ENCODE results near the gene SLC39A7. TPM values are rescaled to one million over a fixed set of nuclear protein-coding genes. Genes with fewer than 3 reads are reported as not detected.

Gene SLC39A7
- total and polyA plus RNA-seq, 2 donors (not counting 3 experiments of a cell fraction or from before 2014, with no cell fraction given), result 99.8 to 129 TPM

DNA sequence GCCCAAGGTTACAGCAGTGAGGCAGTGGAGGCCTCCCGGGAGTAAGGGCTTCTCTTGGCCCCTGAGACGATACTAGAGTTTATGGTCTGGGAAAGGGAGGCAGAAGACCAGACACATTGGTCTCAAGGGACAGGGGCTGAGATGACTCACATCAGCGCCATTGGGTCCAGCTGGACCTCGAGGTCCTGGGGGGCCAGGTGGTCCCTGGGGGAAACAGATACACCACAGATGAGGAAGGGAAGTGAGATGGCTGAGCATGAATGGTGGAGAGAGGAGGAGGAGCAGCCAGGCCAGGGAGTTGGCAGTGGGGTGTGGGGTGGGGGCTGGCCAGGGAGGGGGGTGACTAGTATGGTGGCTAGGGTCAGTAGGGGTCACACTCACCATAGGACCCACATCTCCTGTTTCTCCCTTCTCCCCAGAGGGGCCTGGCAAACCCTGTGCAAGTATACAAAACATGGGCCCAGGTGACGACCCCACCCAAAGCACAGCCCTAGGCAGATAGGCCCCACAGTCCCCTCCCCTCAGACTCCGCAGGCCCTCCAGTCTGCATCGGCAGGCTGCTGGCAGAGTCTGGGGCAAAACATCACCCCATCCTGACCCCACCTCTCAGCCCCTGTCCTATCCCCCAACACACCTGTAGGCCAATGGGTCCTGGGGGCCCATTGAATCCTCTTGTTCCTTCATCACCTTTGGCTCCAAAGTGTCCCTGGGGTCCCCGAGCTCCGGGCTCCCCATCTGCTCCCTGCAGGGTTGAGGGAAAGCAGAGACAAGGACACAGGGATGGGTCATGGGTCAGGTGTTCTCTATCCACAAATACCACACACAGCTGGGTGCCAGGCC lies 30.3 kb upstream of the SLC39A7 start:
- no peak overlapping the region for H2AFZ ChIP-seq (ENCODE audit: low read depth, low read length)
- intact Hi-C loops (cut with micrococcal nuclease) (no loop called here), dilution Hi-C loops (cut with MboI; ENCODE audit: extremely low pct_ligation_motif_present, low sequenced_read_pairs) (no loop called here)
- no peaks in the 10 kb centered on the region for H3K27me3 ChIP-seq (ENCODE audit: control insufficient read depth in 2 of 2, insufficient read depth in 2 of 2, low read length in 2 of 2)
- POLR2A ChIA-PET, result no interaction called here
- H3K9me3 ChIP-seq (replicated peaks; ENCODE audit: control insufficient read depth, insufficient read depth, low read length), result no peaks in the 10 kb centered on the region
- no peak for TF ChIP-seq JUN (IDR thresholded peaks at IDR 0.05; ENCODE audit: borderline replicate concordance, insufficient read depth, insufficient read length, low read depth)
- no peaks in the 10 kb centered on the region for H4K20me1 ChIP-seq (replicated peaks; ENCODE audit: control insufficient read depth, extremely low read depth, insufficient read depth, low read length)
- no TSS peak for BruUV-seq (replicated peaks)
- no peak overlapping the region for H3K27ac ChIP-seq (ENCODE audit: insufficient read depth, low read depth, low read length)
- no peaks in the 10 kb centered on the region for H3K36me3 ChIP-seq (ENCODE audit: control insufficient read depth in 2 of 2, extremely low read depth in 1 of 2, insufficient read depth in 2 of 2, low read length in 2 of 2)
- no peaks in the 10 kb centered on the region for H3K9me1 ChIP-seq (replicated peaks; ENCODE audit: control insufficient read depth, extremely low read depth, insufficient read depth, low read length)
- DNase-seq (ENCODE audit: low read depth, low spot score), result no peak
- H3K79me2 ChIP-seq (ENCODE audit: control insufficient read depth, insufficient read depth, low read length), result no peaks in the 10 kb centered on the region
- H3K4me1 ChIP-seq (ENCODE audit: control insufficient read depth, extremely low read depth, insufficient read depth, low read length), result no peaks in the 10 kb centered on the region
- H3K4me3 ChIP-seq (replicated peaks in 1 of 3; ENCODE audit: insufficient read depth in 1 of 3, low read depth in 1 of 3, low read length in 3 of 3), result no peak overlapping the region
- H3K9ac ChIP-seq (replicated peaks; ENCODE audit: extremely low read depth, insufficient read depth, low read length), result no peak overlapping the region
- FAIRE-seq, result no peak
- CTCF ChIA-PET, result interaction anchor here (1.3 kb wide), 1 partner anchor 27 kb away, joined by 3 read pairs; no protein-coding TSS in a partner anchor
- H3K4me2 ChIP-seq (ENCODE audit: insufficient read depth, low read length), result no peak overlapping the region

DNA sequence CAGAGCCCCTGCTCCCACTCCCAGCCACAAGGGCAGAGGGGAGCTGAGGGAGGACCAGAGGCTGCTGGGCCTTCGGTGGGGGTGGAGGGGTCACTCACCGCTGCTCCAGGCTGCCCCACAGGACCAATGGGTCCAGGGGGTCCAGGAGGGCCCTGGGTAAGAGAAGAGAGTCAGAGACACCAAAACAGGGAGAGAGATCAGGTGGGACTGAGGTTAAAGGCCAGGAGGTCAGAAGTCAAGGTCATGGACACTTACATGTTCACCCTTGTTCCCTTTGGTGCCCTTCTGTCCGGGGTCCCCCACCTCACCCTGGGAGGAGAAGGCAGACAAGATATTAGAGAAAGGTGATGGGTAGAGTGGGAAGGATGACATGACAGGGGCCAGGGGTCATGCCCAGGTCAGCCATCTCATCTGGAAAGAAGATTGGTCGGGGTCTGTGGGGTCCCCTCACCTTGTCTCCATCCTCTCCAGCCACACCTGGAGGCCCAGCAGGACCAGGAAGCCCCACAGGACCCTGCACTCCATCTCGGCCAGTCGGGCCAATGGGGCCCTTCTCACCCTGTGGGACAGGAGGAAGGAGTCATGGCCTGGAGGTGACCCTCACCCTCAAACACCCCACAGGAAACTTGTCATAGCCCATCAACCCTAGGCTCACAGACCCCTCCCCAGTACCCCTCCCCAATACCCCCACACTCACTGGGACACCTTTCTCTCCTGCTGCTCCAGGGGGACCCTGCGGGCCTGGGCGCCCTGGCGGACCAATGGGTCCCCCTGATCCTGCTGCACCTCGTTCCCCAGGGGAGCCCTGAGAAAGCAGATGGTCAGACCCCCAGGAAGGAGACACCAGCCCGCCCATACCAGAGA lies 29.4 kb upstream of the SLC39A7 start:
- H2AFZ ChIP-seq (ENCODE audit: low read depth, low read length), result no peak overlapping the region
- TF ChIP-seq GATA2 (IDR thresholded peaks at IDR 0.05; ENCODE audit: insufficient read depth, insufficient read length, low read depth, low read length) (no peak), JUN (IDR thresholded peaks at IDR 0.05; ENCODE audit: borderline replicate concordance, insufficient read depth, insufficient read length, low read depth) (no peak), EZH2 (IDR thresholded peaks at IDR 0.05; ENCODE audit: borderline replicate concordance, low read depth, low read length, severe bottlenecking) (no peak), POLR2A (IDR thresholded peaks at IDR 0.05; ENCODE audit: low read depth, low read length) (no peak), POLR2AphosphoS5 (IDR thresholded peaks at IDR 0.05; ENCODE audit: insufficient read depth, low read depth, low read length) (no peak), FOS (IDR thresholded peaks at IDR 0.05; ENCODE audit: borderline replicate concordance, insufficient read depth, low read length) (no peak), MYC (IDR thresholded peaks at IDR 0.05; ENCODE audit: low read depth, low read length) (no peak)
- TF ChIP-seq, protein P1, sequence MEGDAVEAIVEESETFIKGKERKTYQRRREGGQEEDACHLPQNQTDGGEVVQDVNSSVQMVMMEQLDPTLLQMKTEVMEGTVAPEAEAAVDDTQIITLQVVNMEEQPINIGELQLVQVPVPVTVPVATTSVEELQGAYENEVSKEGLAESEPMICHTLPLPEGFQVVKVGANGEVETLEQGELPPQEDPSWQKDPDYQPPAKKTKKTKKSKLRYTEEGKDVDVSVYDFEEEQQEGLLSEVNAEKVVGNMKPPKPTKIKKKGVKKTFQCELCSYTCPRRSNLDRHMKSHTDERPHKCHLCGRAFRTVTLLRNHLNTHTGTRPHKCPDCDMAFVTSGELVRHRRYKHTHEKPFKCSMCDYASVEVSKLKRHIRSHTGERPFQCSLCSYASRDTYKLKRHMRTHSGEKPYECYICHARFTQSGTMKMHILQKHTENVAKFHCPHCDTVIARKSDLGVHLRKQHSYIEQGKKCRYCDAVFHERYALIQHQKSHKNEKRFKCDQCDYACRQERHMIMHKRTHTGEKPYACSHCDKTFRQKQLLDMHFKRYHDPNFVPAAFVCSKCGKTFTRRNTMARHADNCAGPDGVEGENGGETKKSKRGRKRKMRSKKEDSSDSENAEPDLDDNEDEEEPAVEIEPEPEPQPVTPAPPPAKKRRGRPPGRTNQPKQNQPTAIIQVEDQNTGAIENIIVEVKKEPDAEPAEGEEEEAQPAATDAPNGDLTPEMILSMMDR (IDR thresholded peaks at IDR 0.05; ENCODE audit: extremely low read depth in 1 of 2, insufficient read depth in 1 of 2, low read depth in 1 of 2, low read length in 2 of 2), result no peak
- TF ChIP-seq, protein P2, sequence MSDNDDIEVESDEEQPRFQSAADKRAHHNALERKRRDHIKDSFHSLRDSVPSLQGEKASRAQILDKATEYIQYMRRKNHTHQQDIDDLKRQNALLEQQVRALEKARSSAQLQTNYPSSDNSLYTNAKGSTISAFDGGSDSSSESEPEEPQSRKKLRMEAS (IDR thresholded peaks at IDR 0.05; ENCODE audit: insufficient read depth, insufficient read length), result no peak
- intact Hi-C loops (cut with micrococcal nuclease) (no loop called here), dilution Hi-C loops (cut with MboI; ENCODE audit: extremely low pct_ligation_motif_present, low sequenced_read_pairs) (no loop called here)
- no peak for FAIRE-seq
- no peak overlapping the region for H3K4me3 ChIP-seq (replicated peaks in 1 of 3; ENCODE audit: insufficient read depth in 1 of 3, low read depth in 1 of 3, low read length in 3 of 3)
- H3K9me1 ChIP-seq (replicated peaks; ENCODE audit: control insufficient read depth, extremely low read depth, insufficient read depth, low read length), result no peaks in the 10 kb centered on the region
- no peak for DNase-seq (ENCODE audit: low read depth, low spot score)
- no TSS peak for BruUV-seq (replicated peaks)
- ChIA-PET CTCF (interaction anchor here (1.2 to 3.0 kb wide), 6 partner anchors 9 to 77 kb away, joined by 3 to 19 read pairs (median 7); no protein-coding TSS in a partner anchor), POLR2A (no interaction called here)
- no peaks in the 10 kb centered on the region for H3K79me2 ChIP-seq (ENCODE audit: control insufficient read depth, insufficient read depth, low read length)
- H3K9me3 ChIP-seq (replicated peaks; ENCODE audit: control insufficient read depth, insufficient read depth, low read length), result no peaks in the 10 kb centered on the region
- H3K4me1 ChIP-seq (ENCODE audit: control insufficient read depth, extremely low read depth, insufficient read depth, low read length), result no peaks in the 10 kb centered on the region
- H3K27me3 ChIP-seq (ENCODE audit: control insufficient read depth in 2 of 2, insufficient read depth in 2 of 2, low read length in 2 of 2), result no peaks in the 10 kb centered on the region
- no peak overlapping the region for H3K4me2 ChIP-seq (ENCODE audit: insufficient read depth, low read length)
- H4K20me1 ChIP-seq (replicated peaks; ENCODE audit: control insufficient read depth, extremely low read depth, insufficient read depth, low read length), result no peaks in the 10 kb centered on the region
- no peak overlapping the region for H3K9ac ChIP-seq (replicated peaks; ENCODE audit: extremely low read depth, insufficient read depth, low read length)
- H3K27ac ChIP-seq (ENCODE audit: insufficient read depth, low read depth, low read length), result no peak overlapping the region
- no peaks in the 10 kb centered on the region for H3K36me3 ChIP-seq (ENCODE audit: control insufficient read depth in 2 of 2, extremely low read depth in 1 of 2, insufficient read depth in 2 of 2, low read length in 2 of 2)

All from endothelial cell of umbilical vein (primary cell).